SK-N-SH treated with all-trans-retinoic acid at 6 μM for 48 hours (cell line): ENCODE measurements around the gene HNRNPA3.

Experiments used
- ATAC-seq: fragments of 200-7000 bp; cut with Tn5 transposase; 3 replicates; pipeline ENCODE4 v1.9.1; 2020; ENCODE audit warnings: mild to moderate bottlenecking, moderate library complexity
- ARNTL ChIP-seq: fragments of 450-650 bp; formaldehyde crosslinking; IDR thresholded peaks from 2 replicates; pipeline ENCODE4 v1.5.0; 2020; ENCODE audit warnings: low read depth, mild to moderate bottlenecking, moderate library complexity, borderline replicate concordance
- CSDC2 ChIP-seq: fragments of 250-450 bp; sonication (Bioruptor Pico); IDR thresholded peaks from 2 replicates; pipeline ENCODE4 v1.5.0; 2020; ENCODE audit warnings: mild to moderate bottlenecking, moderate library complexity
- ESRRG ChIP-seq: fragments of 250-450 bp; sonication (Bioruptor Pico); IDR thresholded peaks from 2 replicates; pipeline ENCODE4 v1.6.1; 2021; ENCODE audit warnings: mild to moderate bottlenecking
- GLIS3 ChIP-seq: fragments of 250-450 bp; sonication (Bioruptor Pico); IDR thresholded peaks from 2 replicates; pipeline ENCODE4 v1.5.0; 2020; ENCODE audit warnings: mild to moderate bottlenecking, moderate library complexity
- ISL1 ChIP-seq: fragments of 250-450 bp; sonication (Bioruptor Pico); IDR thresholded peaks from 2 replicates; pipeline ENCODE4 v2.1.2; 2022; ENCODE audit warnings: mild to moderate bottlenecking, moderate library complexity
- OSR1 ChIP-seq: fragments of 250-450 bp; sonication (Bioruptor Pico); IDR thresholded peaks from 2 replicates; pipeline ENCODE4 v1.8.0; 2022; ENCODE audit warnings: moderate library complexity, mild to moderate bottlenecking, inconsistent platforms
- RARB ChIP-seq: fragments of 250-450 bp; sonication (Bioruptor Pico); IDR thresholded peaks from 2 replicates; pipeline ENCODE4 v1.8.0; 2021; ENCODE audit warnings: mild to moderate bottlenecking, moderate library complexity
- SNAI2 ChIP-seq: fragments of 250-450 bp; sonication (Bioruptor Pico); IDR thresholded peaks from 2 replicates; pipeline ENCODE4 v1.5.0; 2020; ENCODE audit warnings: mild to moderate bottlenecking, moderate library complexity
- TCF4 ChIP-seq: fragments of 250-450 bp; sonication (Bioruptor Pico); IDR thresholded peaks from 2 replicates; pipeline ENCODE4 v1.8.0; 2021; ENCODE audit warnings: mild to moderate bottlenecking, moderate library complexity, borderline replicate concordance
- TOX ChIP-seq: fragments of 250-450 bp; sonication (Bioruptor Pico); IDR thresholded peaks from 2 replicates; pipeline ENCODE4 v1.8.0; 2021; ENCODE audit warnings: mild to moderate bottlenecking, moderate library complexity, borderline replicate concordance
- ZC3H10 ChIP-seq: fragments of 250-450 bp; sonication (Bioruptor Pico); IDR thresholded peaks from 2 replicates; pipeline ENCODE4 v1.5.1; 2021; ENCODE audit warnings: mild to moderate bottlenecking, moderate library complexity
- ZNF565 ChIP-seq: fragments of 450-650 bp; formaldehyde crosslinking; conservative IDR thresholded peaks from 2 replicates; pipeline ENCODE4 v1.5.0; 2020; ENCODE audit warnings: low read depth, mild to moderate bottlenecking, moderate library complexity
- ZNF70 ChIP-seq: fragments of 450-650 bp; formaldehyde crosslinking; IDR thresholded peaks from 2 replicates; pipeline ENCODE4 v1.5.0; 2020; ENCODE audit warnings: mild to moderate bottlenecking, moderate library complexity
- ZNF8 ChIP-seq: fragments of 450-650 bp; formaldehyde crosslinking; IDR thresholded peaks from 2 replicates; pipeline ENCODE4 v1.5.0; 2020; ENCODE audit warnings: mild to moderate bottlenecking, moderate library complexity
- TF ChIP-seq, protein P1 (sequence below): fragments of 250-450 bp; sonication (Bioruptor Pico); IDR thresholded peaks from 2 replicates; pipeline ENCODE4 v1.8.0; 2021; ENCODE audit warnings: low read depth, mild to moderate bottlenecking, moderate library complexity, borderline replicate concordance
- TF ChIP-seq, protein P2 (sequence below): fragments of 250-450 bp; sonication (Bioruptor Pico); IDR thresholded peaks from 2 replicates; pipeline ENCODE4 v1.8.0; 2020; ENCODE audit warnings: mild to moderate bottlenecking, moderate library complexity, borderline replicate concordance
- TF ChIP-seq, protein P3 (sequence below): fragments of 250-450 bp; sonication (Bioruptor Pico); IDR thresholded peaks from 2 replicates; pipeline ENCODE4 v1.5.1; 2021; ENCODE audit warnings: mild to moderate bottlenecking, moderate library complexity
- TF ChIP-seq, protein P4 (sequence below): fragments of 250-450 bp; sonication (Bioruptor Pico); IDR thresholded peaks from 2 replicates; pipeline ENCODE4 v1.5.1; 2020; ENCODE audit warnings: low read depth, mild to moderate bottlenecking, moderate library complexity
- TF ChIP-seq, protein P5 (sequence below): fragments of 250-450 bp; sonication (Bioruptor Pico); IDR thresholded peaks from 2 replicates; pipeline ENCODE4 v1.5.0; 2020; ENCODE audit warnings: mild to moderate bottlenecking, moderate library complexity

Gene HNRNPA3

DNA sequence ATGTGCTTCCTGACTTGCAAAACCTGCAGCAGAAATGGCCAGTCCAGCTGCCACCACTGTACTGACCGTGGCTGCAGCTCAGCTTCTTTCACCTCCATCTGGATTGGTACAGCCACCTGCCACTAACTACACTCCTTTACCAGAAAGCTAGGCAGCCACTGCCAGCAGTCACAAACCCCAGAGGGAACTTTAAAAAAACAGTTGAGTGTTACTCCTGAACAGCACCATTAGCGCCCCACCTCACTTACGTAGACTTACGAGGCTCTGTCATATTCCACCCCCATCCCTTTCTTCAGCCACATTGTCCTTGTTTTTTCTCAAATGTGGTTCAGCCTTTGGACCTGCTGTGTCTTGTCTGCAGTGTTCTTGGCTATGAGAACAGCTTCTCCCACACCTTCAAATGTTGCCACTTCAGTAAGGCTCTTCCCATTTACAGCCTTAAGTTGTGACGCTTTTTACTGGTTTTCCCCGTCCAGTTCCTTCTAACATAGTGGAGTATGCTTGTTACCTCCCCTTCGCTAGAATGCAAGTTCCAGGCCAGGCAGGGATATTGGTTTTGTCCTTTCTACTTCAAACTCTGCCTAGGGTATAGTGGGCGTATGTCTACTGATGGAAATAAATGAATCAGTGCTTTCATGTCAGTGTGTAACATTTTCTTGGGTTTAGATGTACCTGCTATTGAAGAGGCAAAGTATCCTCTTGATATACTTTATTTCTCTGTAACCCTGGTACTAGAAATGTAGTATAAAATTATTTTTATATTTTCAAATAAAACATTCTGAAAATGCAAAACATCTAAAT is 17.0 kb downstream of the HNRNPA3 start (continued):
- TF ChIP-seq, protein P1, sequence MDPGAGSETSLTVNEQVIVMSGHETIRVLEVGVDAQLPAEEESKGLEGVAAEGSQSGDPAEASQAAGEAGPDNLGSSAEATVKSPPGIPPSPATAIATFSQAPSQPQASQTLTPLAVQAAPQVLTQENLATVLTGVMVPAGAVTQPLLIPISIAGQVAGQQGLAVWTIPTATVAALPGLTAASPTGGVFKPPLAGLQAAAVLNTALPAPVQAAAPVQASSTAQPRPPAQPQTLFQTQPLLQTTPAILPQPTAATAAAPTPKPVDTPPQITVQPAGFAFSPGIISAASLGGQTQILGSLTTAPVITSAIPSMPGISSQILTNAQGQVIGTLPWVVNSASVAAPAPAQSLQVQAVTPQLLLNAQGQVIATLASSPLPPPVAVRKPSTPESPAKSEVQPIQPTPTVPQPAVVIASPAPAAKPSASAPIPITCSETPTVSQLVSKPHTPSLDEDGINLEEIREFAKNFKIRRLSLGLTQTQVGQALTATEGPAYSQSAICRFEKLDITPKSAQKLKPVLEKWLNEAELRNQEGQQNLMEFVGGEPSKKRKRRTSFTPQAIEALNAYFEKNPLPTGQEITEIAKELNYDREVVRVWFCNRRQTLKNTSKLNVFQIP (CRISPR knock-in tag) = no peak
- TF ChIP-seq, protein P2, sequence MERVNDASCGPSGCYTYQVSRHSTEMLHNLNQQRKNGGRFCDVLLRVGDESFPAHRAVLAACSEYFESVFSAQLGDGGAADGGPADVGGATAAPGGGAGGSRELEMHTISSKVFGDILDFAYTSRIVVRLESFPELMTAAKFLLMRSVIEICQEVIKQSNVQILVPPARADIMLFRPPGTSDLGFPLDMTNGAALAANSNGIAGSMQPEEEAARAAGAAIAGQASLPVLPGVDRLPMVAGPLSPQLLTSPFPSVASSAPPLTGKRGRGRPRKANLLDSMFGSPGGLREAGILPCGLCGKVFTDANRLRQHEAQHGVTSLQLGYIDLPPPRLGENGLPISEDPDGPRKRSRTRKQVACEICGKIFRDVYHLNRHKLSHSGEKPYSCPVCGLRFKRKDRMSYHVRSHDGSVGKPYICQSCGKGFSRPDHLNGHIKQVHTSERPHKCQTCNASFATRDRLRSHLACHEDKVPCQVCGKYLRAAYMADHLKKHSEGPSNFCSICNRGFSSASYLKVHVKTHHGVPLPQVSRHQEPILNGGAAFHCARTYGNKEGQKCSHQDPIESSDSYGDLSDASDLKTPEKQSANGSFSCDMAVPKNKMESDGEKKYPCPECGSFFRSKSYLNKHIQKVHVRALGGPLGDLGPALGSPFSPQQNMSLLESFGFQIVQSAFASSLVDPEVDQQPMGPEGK (CRISPR knock-in tag) = no peak
- TF ChIP-seq, protein P3, sequence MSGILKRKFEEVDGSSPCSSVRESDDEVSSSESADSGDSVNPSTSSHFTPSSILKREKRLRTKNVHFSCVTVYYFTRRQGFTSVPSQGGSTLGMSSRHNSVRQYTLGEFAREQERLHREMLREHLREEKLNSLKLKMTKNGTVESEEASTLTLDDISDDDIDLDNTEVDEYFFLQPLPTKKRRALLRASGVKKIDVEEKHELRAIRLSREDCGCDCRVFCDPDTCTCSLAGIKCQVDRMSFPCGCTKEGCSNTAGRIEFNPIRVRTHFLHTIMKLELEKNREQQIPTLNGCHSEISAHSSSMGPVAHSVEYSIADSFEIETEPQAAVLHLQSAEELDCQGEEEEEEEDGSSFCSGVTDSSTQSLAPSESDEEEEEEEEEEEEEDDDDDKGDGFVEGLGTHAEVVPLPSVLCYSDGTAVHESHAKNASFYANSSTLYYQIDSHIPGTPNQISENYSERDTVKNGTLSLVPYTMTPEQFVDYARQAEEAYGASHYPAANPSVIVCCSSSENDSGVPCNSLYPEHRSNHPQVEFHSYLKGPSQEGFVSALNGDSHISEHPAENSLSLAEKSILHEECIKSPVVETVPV (CRISPR knock-in tag) = no peak
- TF ChIP-seq, all 23 proteins: peak for 0

DNA sequence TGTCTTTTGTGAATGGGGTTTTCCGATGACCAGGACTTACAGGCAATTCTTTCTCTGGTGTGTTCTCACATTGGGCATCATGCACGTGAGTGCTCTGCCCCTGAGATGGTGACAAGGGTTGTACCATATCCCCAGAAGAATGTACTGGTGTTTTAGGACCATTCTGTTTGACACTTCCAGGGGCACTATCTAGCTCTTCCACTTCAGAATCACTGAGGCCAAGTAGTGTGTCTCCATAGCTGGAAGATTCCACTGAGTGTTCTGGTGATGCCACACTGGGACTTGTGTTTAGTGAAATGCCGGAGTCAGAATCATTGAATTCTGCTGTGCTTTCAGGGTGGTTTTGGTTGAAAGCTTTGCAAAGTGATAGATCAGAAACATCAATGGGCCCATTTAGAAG is 18.7 kb downstream of the HNRNPA3 start:
- no peak for TF ChIP-seq OSR1 (CRISPR knock-in tag)
- no peak for TF ChIP-seq ARNTL (CRISPR knock-in tag)
- TF ChIP-seq SNAI2 = no peak
- TF ChIP-seq, protein P1 (CRISPR knock-in tag) = no peak
- TF ChIP-seq ZNF565 = no peak
- no peak for TF ChIP-seq ESRRG (CRISPR knock-in tag)
- TF ChIP-seq TCF4 (CRISPR knock-in tag) = no peak
- TF ChIP-seq ZNF8 = no peak
- TF ChIP-seq TOX = no peak
- TF ChIP-seq, protein P4, sequence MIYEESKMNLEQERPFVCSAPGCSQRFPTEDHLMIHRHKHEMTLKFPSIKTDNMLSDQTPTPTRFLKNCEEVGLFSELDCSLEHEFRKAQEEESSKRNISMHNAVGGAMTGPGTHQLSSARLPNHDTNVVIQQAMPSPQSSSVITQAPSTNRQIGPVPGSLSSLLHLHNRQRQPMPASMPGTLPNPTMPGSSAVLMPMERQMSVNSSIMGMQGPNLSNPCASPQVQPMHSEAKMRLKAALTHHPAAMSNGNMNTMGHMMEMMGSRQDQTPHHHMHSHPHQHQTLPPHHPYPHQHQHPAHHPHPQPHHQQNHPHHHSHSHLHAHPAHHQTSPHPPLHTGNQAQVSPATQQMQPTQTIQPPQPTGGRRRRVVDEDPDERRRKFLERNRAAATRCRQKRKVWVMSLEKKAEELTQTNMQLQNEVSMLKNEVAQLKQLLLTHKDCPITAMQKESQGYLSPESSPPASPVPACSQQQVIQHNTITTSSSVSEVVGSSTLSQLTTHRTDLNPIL (CRISPR knock-in tag) = no peak
- TF ChIP-seq RARB = no peak
- TF ChIP-seq ISL1 (CRISPR knock-in tag) = no peak
- no peak for TF ChIP-seq GLIS3 (CRISPR knock-in tag)
- TF ChIP-seq CSDC2 = no peak
- TF ChIP-seq, protein P2 (CRISPR knock-in tag) = no peak
- TF ChIP-seq ZNF70 (CRISPR knock-in tag) = no peak
- ATAC-seq = no peak

DNA sequence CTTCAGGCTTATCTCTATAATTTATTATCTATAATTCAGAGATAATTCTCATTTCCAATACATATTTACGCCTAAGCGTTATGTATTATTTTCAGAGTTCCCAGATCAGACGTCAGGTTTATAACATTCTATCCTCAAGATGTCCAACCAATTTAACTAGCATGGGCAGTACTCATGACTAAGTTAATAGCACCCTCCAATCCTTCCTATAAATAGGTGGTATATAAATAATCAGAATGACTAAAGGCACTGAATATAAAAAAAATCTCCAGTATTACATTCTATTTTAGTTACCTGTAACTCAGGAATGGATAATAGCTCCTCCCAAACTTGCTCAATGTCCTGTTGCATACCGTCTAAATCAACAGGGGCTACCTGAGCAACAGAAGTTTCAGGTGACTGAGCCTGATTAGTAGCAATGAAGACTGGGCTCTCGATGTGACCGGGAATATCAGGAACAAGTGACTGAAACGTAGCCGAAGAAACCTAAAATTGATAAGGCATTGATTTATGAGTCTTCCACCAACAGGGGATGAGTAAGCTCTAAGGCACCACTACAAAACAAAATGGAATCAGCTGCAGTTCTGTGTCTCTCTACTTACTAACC is 19.6 kb downstream of the HNRNPA3 start:
- no peak for ATAC-seq
- TF ChIP-seq ISL1 (CRISPR knock-in tag) (no peak), ESRRG (CRISPR knock-in tag) (no peak), ZNF565 (no peak), TCF4 (CRISPR knock-in tag) (no peak), ZC3H10 (CRISPR knock-in tag) (no peak), OSR1 (CRISPR knock-in tag) (no peak)
- TF ChIP-seq, protein P1 (CRISPR knock-in tag) = no peak
- TF ChIP-seq, protein P2 (CRISPR knock-in tag) = no peak
- TF ChIP-seq, protein P5, sequence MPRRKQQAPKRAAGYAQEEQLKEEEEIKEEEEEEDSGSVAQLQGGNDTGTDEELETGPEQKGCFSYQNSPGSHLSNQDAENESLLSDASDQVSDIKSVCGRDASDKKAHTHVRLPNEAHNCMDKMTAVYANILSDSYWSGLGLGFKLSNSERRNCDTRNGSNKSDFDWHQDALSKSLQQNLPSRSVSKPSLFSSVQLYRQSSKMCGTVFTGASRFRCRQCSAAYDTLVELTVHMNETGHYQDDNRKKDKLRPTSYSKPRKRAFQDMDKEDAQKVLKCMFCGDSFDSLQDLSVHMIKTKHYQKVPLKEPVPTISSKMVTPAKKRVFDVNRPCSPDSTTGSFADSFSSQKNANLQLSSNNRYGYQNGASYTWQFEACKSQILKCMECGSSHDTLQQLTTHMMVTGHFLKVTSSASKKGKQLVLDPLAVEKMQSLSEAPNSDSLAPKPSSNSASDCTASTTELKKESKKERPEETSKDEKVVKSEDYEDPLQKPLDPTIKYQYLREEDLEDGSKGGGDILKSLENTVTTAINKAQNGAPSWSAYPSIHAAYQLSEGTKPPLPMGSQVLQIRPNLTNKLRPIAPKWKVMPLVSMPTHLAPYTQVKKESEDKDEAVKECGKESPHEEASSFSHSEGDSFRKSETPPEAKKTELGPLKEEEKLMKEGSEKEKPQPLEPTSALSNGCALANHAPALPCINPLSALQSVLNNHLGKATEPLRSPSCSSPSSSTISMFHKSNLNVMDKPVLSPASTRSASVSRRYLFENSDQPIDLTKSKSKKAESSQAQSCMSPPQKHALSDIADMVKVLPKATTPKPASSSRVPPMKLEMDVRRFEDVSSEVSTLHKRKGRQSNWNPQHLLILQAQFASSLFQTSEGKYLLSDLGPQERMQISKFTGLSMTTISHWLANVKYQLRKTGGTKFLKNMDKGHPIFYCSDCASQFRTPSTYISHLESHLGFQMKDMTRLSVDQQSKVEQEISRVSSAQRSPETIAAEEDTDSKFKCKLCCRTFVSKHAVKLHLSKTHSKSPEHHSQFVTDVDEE (CRISPR knock-in tag) = no peak
